Heart left ventricle (tissue), 16 donors: ENCODE results near the gene CFAP99. TPM values are rescaled to one million over a fixed set of nuclear protein-coding genes. Genes with fewer than 3 reads are reported as not detected.

Source experiments
- ATAC-seq, 4 donors: fragments of 200-7000 bp; cut with Tn5 transposase; one replicate each; pipeline ENCODE4 v1.9.1; 2020 to 2022; ENCODE audit warnings: moderate library complexity in 4 of 4, mild to moderate bottlenecking in 3 of 4, moderate number of reproducible peaks in 1 of 4
- DNase-seq, 5 donors: peaks; one replicate each; pipeline ENCODE4 v3.0.0-alpha.2; 2020
- H3K27ac ChIP-seq, 12 donors: fragments of 200-600 bp; sonication (generic) in 4 of 12; one replicate each; pipeline versions ENCODE4 v1.5.0 to v1.8.0; 2016 to 2022; ENCODE audit warnings: mild to moderate bottlenecking in 2 of 12
- H3K27me3 ChIP-seq, 9 donors: fragments of 200-600 bp; sonication (generic) in 2 of 9; one replicate each; pipeline versions ENCODE4 v1.5.1 to v1.8.0; 2016 to 2022; ENCODE audit warnings: mild to moderate bottlenecking in 3 of 9
- H3K36me3 ChIP-seq, 9 donors: fragments of 200-600 bp; sonication (generic) in 2 of 9; one replicate each; pipeline versions ENCODE4 v1.5.0 to v1.8.0; 2018 to 2022; ENCODE audit warnings: mild to moderate bottlenecking in 2 of 9
- H3K4me1 ChIP-seq, 12 donors: fragments of 200-600 bp; sonication (generic) in 4 of 12; one replicate each; pipeline versions ENCODE4 v1.5.0 to v1.8.0; 2016 to 2022; ENCODE audit warnings: mild to moderate bottlenecking in 3 of 12
- H3K4me3 ChIP-seq, 12 donors: fragments of 200-600 bp; sonication (generic) in 4 of 12; one replicate each; pipeline versions ENCODE4 v1.5.0 to v1.8.0; 2017 to 2022; ENCODE audit warnings: mild to moderate bottlenecking in 9 of 12, moderate library complexity in 4 of 12
- H3K9me3 ChIP-seq, 12 donors: fragments of 200-600 bp; sonication (generic) in 4 of 12; one replicate each; pipeline versions ENCODE4 v1.5.0 to v1.8.0; 2016 to 2022; ENCODE audit warnings: mild to moderate bottlenecking in 1 of 12
- CTCF ChIP-seq, 12 donors: fragments of 200-600 bp; sonication (generic) in 4 of 12; IDR thresholded peaks; one replicate each; pipeline versions ENCODE4 v1.5.0 to v1.8.0; 2018 to 2022; ENCODE audit warnings: antibody characterized with exemption in 12 of 12, mild to moderate bottlenecking in 5 of 12
- POLR2A ChIP-seq, 2 donors: fragments of 450-650 bp; IDR thresholded peaks; one replicate each; pipeline ENCODE4 v1.6.1; 2017; ENCODE audit warnings: antibody characterized with exemption in 2 of 2, mild to moderate bottlenecking in 2 of 2, moderate library complexity in 2 of 2
- WGBS, 4 donors: extraction: QIAGEN DNeasy Blood & Tissue Kit in 2 of 4; methylation state at CpG; one replicate each; pipeline versions ENCODE4 v1.1.5 to v1.1.7; 2013 to 2018; 5-methylcytosine and 5-hydroxymethylcytosine counted together
- intact Hi-C, 10 donors: fragments of 100-400 bp; cut with DNase I; formaldehyde crosslinking; loops; one replicate each; pipeline versions ENCODE4 v1.11.1 to v1.14.2; 2022
- polyA plus RNA-seq, 2 donors: library from polyadenylated mRNA; stranded (reverse); fragments of 200-250 nt; gene quantifications; one replicate each; pipeline ENCODE4 v1.2.3, GENCODE V29; 2013
- total RNA-seq, 9 donors: library from RNA; depleted of rRNA in 2 of 9; stranded (reverse); fragments of >200 nt in 2 of 9; fragmentation: NEBNext Ultra II Directional in 3 of 9; extraction: Animal tissue kit (Norgen Biotek cat#: 25700) in 3 of 9; gene quantifications; one replicate each; pipeline versions ENCODE4 v1.1.0 to v1.2.4, GENCODE V29; 2016 to 2023
- donor health status: ischemic (EF 13 %, LVEDD 7.1; RV severe dilation, severe dysfunction).
- donor health status: healthy with polysubstance abuse.
- donor health status: DM: no; HTN: yes; CAD: no.
- donor health status: DM: no; HTN: no; CAD: no.
- donor health status: ischemic (EF 25% LVEDD 6.9; RV normal size, moderate dysfunction).
- donor health status: ischemic (EF 25% LVEDD 5.7; RV mildly dilated, moderate dysfunction).
- donor health status: healthy.
- donor health status: DM: yes; HTN: yes; CAD: no.
- donor health status: ischemic (EF 35%, LVEDD 5.7; RV mildly dilated, moderate dysfunction).
- donor health status: nonischemic (EF 11% LVEDD 7.7; RV severe dilation, severe dysfunction).
- donor health status: DM: yes; HTN: yes; CAD: no.
- donor health status: PGD.
- donor health status: ischemic (EF 29% LVEDD 5.4; RV normal size, mild dysfunction).
- donor health status: nonischemic (EF 23%, LVEDD 6.1; RV moderate dilation, normal function).

The CFAP99 gene
- total and polyA plus RNA-seq, 11 donors, result not detected

GRCh38 chr4:2484993-2485392, 66.2 kb downstream of the CFAP99 start:
- TF ChIP-seq CTCF (IDR thresholded peaks at IDR 0.05), result no peak
- no peak for TF ChIP-seq POLR2A (IDR thresholded peaks at IDR 0.05)
- WGBS, 4 donors, result 31 to 43% (median 42%) methylated on average over 11 of the region's 11 CpGs
- peak; percentile 85 to 89 (median 87) for DNase-seq
- Histone ChIP-seq H3K9me3 (no peaks in the 10 kb centered on the region), H3K27me3 (no peaks in the 10 kb centered on the region), H3K36me3 (peaks cover 0 to 13% (median 0%) of the 10 kb centered on the region in 9 donors), H3K4me1 (peaks cover 20 to 95% (median 74%) of the 10 kb centered on the region in 12 donors), H3K27ac (peak overlapping the region; percentile 39 to 90 (median 68)), H3K4me3 (peak overlapping the region in 3 of 12 donors; percentile 4 to 24 (median 19))
- ATAC-seq, result peak; percentile 68 to 91 (median 84)
- intact Hi-C loops, result loop anchor here in 1 of 10 donors (5.0 kb wide), 1 partner anchor 52 kb away; the partner anchor contains the start of gene FAM193A

GRCh38 chr4:2485956-2486355, 67.2 kb downstream of the CFAP99 start:
- Histone ChIP-seq H3K27me3 (no peaks in the 10 kb centered on the region), H3K36me3 (peaks cover 0 to 20% (median 9%) of the 10 kb centered on the region in 9 donors), H3K9me3 (no peaks in the 10 kb centered on the region), H3K27ac (peak overlapping the region in 10 of 12 donors; percentile 43 to 90 (median 74)), H3K4me1 (peaks cover 20 to 96% (median 70%) of the 10 kb centered on the region in 12 donors), H3K4me3 (no peak overlapping the region)
- 89 to 98% (median 94%) methylated on average over 4 of the region's 4 CpGs for WGBS, 4 donors
- DNase-seq, result no peak
- intact Hi-C loops, result no loop called here
- no peak for TF ChIP-seq POLR2A (IDR thresholded peaks at IDR 0.05)
- no peak for TF ChIP-seq CTCF (IDR thresholded peaks at IDR 0.05)
- no peak for ATAC-seq

GRCh38 chr4:2486981-2487380, 68.2 kb downstream of the CFAP99 start:
- DNase-seq (no peak), ATAC-seq (no peak)
- 93 to 99% (median 94%) methylated on average over 6 of the region's 6 CpGs for WGBS, 4 donors
- TF ChIP-seq CTCF (IDR thresholded peaks at IDR 0.05), result no peak
- no peak for TF ChIP-seq POLR2A (IDR thresholded peaks at IDR 0.05)
- Histone ChIP-seq H3K36me3 (peaks cover 0 to 28% (median 19%) of the 10 kb centered on the region in 9 donors), H3K4me1 (peaks cover 14 to 87% (median 60%) of the 10 kb centered on the region in 12 donors), H3K27ac (peak overlapping the region in 1 of 12 donors; percentile 79), H3K27me3 (no peaks in the 10 kb centered on the region), H3K4me3 (no peak overlapping the region), H3K9me3 (no peaks in the 10 kb centered on the region)
- intact Hi-C loops, result no loop called here

GRCh38 chr4:2487632-2488031, 68.9 kb downstream of the CFAP99 start:
- DNase-seq (no peak), ATAC-seq (no peak)
- no peak overlapping the region for H3K4me3 ChIP-seq
- no peaks in the 10 kb centered on the region for H3K27me3 ChIP-seq
- peaks cover 8 to 81% (median 55%) of the 10 kb centered on the region in 12 donors for H3K4me1 ChIP-seq
- intact Hi-C loops, result no loop called here
- peak overlapping the region in 1 of 12 donors; percentile 79 for H3K27ac ChIP-seq
- no peak for TF ChIP-seq CTCF (IDR thresholded peaks at IDR 0.05)
- TF ChIP-seq POLR2A (IDR thresholded peaks at IDR 0.05), result no peak
- H3K9me3 ChIP-seq, result no peaks in the 10 kb centered on the region
- WGBS, 4 donors, result 85 to 92% (median 90%) methylated on average over 6 of the region's 6 CpGs
- H3K36me3 ChIP-seq, result peaks cover 0 to 34% (median 25%) of the 10 kb centered on the region in 9 donors
